ENCODE data around the gene ARSK.

DNA sequence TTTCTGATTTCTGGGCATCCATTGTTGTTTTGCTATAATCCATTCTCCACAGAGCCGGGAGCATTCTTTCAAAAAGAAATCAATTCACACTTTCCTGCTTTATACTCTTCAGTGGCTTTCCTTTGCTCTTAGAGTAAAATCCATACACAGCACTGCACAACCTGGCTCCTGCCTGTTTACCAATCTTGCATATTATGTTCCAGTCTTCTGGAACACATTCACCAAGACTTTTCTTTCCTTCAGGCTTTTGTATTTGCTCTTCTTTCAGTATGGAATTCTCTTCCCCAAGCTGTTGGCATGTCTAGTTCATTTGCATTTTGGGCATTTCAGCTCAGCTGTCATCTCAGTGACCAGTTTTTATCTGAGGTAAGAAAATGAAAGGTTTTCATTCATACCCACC, 97.9 kb downstream of the ARSK start:
- TF ChIP-seq, protein P1, sequence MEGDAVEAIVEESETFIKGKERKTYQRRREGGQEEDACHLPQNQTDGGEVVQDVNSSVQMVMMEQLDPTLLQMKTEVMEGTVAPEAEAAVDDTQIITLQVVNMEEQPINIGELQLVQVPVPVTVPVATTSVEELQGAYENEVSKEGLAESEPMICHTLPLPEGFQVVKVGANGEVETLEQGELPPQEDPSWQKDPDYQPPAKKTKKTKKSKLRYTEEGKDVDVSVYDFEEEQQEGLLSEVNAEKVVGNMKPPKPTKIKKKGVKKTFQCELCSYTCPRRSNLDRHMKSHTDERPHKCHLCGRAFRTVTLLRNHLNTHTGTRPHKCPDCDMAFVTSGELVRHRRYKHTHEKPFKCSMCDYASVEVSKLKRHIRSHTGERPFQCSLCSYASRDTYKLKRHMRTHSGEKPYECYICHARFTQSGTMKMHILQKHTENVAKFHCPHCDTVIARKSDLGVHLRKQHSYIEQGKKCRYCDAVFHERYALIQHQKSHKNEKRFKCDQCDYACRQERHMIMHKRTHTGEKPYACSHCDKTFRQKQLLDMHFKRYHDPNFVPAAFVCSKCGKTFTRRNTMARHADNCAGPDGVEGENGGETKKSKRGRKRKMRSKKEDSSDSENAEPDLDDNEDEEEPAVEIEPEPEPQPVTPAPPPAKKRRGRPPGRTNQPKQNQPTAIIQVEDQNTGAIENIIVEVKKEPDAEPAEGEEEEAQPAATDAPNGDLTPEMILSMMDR (conservative IDR thresholded peaks at IDR 0.05; ENCODE audit: low read depth, low read length) = no peak
- TF ChIP-seq MAFK (IDR thresholded peaks at IDR 0.05; ENCODE audit: low read depth, low read length) = no peak
- TF ChIP-seq POLR2A (IDR thresholded peaks at IDR 0.05; ENCODE audit: low read depth, low read length) = no peak
- no peak for TF ChIP-seq RAD21 (IDR thresholded peaks at IDR 0.05; ENCODE audit: low read length)
- no peak for TF ChIP-seq USF2 (IDR thresholded peaks at IDR 0.05; ENCODE audit: low read depth, low read length)
- no peak for TF ChIP-seq MXI1 (IDR thresholded peaks at IDR 0.05; ENCODE audit: borderline replicate concordance, low read depth, low read length)
- no peak for TF ChIP-seq MAZ (IDR thresholded peaks at IDR 0.05; ENCODE audit: borderline replicate concordance, low read depth, low read length)
- no peak for TF ChIP-seq BHLHE40 (IDR thresholded peaks at IDR 0.05; ENCODE audit: low read depth, low read length)
- no peak for TF ChIP-seq FOS (IDR thresholded peaks at IDR 0.05; ENCODE audit: low read depth, low read length)
- TF ChIP-seq, protein P2, sequence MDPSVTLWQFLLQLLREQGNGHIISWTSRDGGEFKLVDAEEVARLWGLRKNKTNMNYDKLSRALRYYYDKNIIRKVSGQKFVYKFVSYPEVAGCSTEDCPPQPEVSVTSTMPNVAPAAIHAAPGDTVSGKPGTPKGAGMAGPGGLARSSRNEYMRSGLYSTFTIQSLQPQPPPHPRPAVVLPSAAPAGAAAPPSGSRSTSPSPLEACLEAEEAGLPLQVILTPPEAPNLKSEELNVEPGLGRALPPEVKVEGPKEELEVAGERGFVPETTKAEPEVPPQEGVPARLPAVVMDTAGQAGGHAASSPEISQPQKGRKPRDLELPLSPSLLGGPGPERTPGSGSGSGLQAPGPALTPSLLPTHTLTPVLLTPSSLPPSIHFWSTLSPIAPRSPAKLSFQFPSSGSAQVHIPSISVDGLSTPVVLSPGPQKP (IDR thresholded peaks at IDR 0.05; ENCODE audit: borderline replicate concordance, low read depth, low read length) = no peak
- TF ChIP-seq CHD1 (IDR thresholded peaks at IDR 0.05; ENCODE audit: low read depth, low read length) = no peak
- TF ChIP-seq RCOR1 (IDR thresholded peaks at IDR 0.05; ENCODE audit: insufficient replicate concordance, low read length) = no peak
- no peak for TF ChIP-seq RFX5 (IDR thresholded peaks at IDR 0.05; ENCODE audit: low read depth, low read length)
